ENCODE data around the gene MAPK13.

The MAPK13 gene

GRCh38 chr6:36160147-36160760 is 29.9 kb downstream of the MAPK13 start:
- no peak for DNase-seq

GRCh38 chr6:36169023-36170007 is 39.0 kb downstream of the MAPK13 start:
- no peak for DNase-seq

- DNase-seq, result no peak
These were observed 40.4 kb downstream of the MAPK13 start for GRCh38 chr6:36170704-36171103.

- no peak for DNase-seq
These were observed 41.3 kb downstream of the MAPK13 start for GRCh38 chr6:36171573-36171972.

GRCh38 chr6:36177166-36177565 is 46.9 kb downstream of the MAPK13 start:
- no peak for DNase-seq

- no peak for DNase-seq
These were observed 48.2 kb downstream of the MAPK13 start for GRCh38 chr6:36178544-36178943.

GRCh38 chr6:36180126-36180525 is 49.8 kb downstream of the MAPK13 start:
- no peak for DNase-seq

GRCh38 chr6:36184311-36184710 is 54.0 kb downstream of the MAPK13 start:
- DNase-seq, result no peak

- DNase-seq, result no peak
These were observed 55.9 kb downstream of the MAPK13 start for GRCh38 chr6:36186199-36186598.

- DNase-seq, result no peak
These were observed 57.1 kb downstream of the MAPK13 start for GRCh38 chr6:36187446-36187845.
